Activated B cell treated with CpG ODN at 0.5 μM for 24 hours (primary cell): ENCODE measurements around the gene IDH3A. TPM values are rescaled to one million over a fixed set of nuclear protein-coding genes. Genes with fewer than 3 reads are reported as not detected.
"Not testable (repeated sequence)": the region's sequence is repeated elsewhere in the genome, so short reads cannot be mapped to it uniquely, and the experiment has no call there.

Source experiments
- ATAC-seq: fragments of 200-7000 bp; cut with Tn5 transposase; one replicate; pipeline ENCODE4 v1.10.0; 2021; ENCODE audit warnings: low read depth, mild to moderate bottlenecking, moderate library complexity
- CTCF ChIA-PET: fragments of 350-600 bp; sonication (Branson Sonifier 250); formaldehyde crosslinking; loops from one replicate; lab custom pipeline; 2021; ENCODE audit warnings: antibody characterized with exemption; lab: Charles Lee
- POLR2A ChIA-PET: fragments of 350-600 bp; sonication (Branson Sonifier 250); formaldehyde crosslinking; loops from one replicate; lab custom pipeline; 2021; ENCODE audit warnings: antibody characterized with exemption; lab: Charles Lee
- DNase-seq: peaks from one replicate; pipeline ENCODE4 v3.0.0; 2022
- H3K27ac Mint-ChIP-seq: one replicate; pipeline ENCODE4 v1.8.0; 2020; ENCODE audit warnings: mixed read lengths
- H3K27me3 Mint-ChIP-seq: one replicate; pipeline ENCODE4 v1.8.0; 2021; ENCODE audit warnings: mixed read lengths
- H3K36me3 Mint-ChIP-seq: one replicate; pipeline ENCODE4 v1.8.0; 2021; ENCODE audit warnings: low read depth, mixed read lengths
- H3K4me1 Mint-ChIP-seq: one replicate; pipeline ENCODE4 v1.8.0; 2021; ENCODE audit warnings: mixed read lengths
- H3K4me3 Mint-ChIP-seq: one replicate; pipeline ENCODE4 v1.8.0; 2020; ENCODE audit warnings: mild to moderate bottlenecking, mixed read lengths
- H3K9me3 Mint-ChIP-seq: one replicate; pipeline ENCODE4 v1.8.0; 2020; ENCODE audit warnings: mixed read lengths
- intact Hi-C: fragments of 100-400 bp; cut with micrococcal nuclease; formaldehyde crosslinking; loops from one replicate; pipeline ENCODE4 v1.15.1; 2024
- total RNA-seq: library from RNA; stranded (reverse); gene quantifications from 2 replicates; pipeline ENCODE4 v1.2.3, GENCODE V29; 2022
- TF ChIP-seq, protein P1 (sequence below): fragments of 200-600 bp; IDR thresholded peaks from one replicate; pipeline ENCODE4 v1.8.0; 2022; ENCODE audit warnings: antibody characterized with exemption, mild to moderate bottlenecking

Gene IDH3A
- total RNA-seq, 1 donor from 2014 or later = 124 TPM

DNA sequence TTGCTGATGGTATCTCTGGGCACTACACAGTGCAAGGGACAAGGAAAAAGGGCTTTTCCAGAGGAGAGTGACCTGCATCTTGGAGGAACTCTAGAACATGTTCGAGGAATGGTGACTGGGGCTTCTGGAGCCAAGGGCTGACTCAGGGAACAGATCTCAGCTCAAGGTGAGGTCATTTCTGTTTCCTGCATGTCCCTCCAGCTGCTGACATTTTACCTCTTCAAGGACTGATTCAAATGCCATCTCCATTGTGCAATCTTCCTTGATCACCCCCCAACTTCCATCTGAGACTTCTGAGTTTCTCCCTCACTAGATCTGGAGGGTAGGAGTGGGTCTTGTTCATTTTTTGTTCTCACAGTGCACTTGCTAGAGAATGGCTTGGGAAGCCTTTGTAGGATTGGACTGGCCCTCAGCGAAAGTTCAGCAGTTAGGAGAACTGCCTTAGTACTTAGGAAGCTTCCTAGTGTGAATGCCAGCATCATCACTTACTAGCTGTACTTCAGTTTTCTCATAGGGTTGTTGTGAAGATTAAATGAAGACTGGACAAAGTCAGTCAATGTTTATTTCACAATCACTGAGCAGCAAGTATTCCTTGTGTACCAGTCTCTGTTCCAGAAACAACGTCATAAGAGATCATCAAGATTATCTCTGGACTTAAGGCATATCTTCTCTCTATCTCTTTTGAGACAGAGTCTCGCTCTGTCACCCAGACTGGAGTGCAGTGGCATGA, 2.6 kb upstream of the IDH3A start:
- POLR2A ChIA-PET = interaction anchor here (0.6 to 4.5 kb wide), 2 partner anchors 26 to 28 kb away, joined by 3 to 86 read pairs; no protein-coding TSS in a partner anchor
- TF ChIP-seq, protein P1, sequence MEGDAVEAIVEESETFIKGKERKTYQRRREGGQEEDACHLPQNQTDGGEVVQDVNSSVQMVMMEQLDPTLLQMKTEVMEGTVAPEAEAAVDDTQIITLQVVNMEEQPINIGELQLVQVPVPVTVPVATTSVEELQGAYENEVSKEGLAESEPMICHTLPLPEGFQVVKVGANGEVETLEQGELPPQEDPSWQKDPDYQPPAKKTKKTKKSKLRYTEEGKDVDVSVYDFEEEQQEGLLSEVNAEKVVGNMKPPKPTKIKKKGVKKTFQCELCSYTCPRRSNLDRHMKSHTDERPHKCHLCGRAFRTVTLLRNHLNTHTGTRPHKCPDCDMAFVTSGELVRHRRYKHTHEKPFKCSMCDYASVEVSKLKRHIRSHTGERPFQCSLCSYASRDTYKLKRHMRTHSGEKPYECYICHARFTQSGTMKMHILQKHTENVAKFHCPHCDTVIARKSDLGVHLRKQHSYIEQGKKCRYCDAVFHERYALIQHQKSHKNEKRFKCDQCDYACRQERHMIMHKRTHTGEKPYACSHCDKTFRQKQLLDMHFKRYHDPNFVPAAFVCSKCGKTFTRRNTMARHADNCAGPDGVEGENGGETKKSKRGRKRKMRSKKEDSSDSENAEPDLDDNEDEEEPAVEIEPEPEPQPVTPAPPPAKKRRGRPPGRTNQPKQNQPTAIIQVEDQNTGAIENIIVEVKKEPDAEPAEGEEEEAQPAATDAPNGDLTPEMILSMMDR = no peak
- ATAC-seq (no peak), DNase-seq (no peak)
- H3K9me3 Mint-ChIP-seq = no peaks in the 10 kb centered on the region
- peaks cover 34% of the 10 kb centered on the region for H3K4me1 Mint-ChIP-seq
- intact Hi-C loops = loop anchor here (10.0 kb wide), 1 partner anchor 1072 kb away; the partner anchor contains the start of gene TSPAN3
- H3K36me3 Mint-ChIP-seq = peaks cover 10% of the 10 kb centered on the region
- no peak overlapping the region for H3K4me3 Mint-ChIP-seq
- CTCF ChIA-PET = interaction anchor here (1.8 kb wide), 1 partner anchor 31 kb away, joined by 6 read pairs; no protein-coding TSS in a partner anchor
- no peak overlapping the region for H3K27ac Mint-ChIP-seq
- H3K27me3 Mint-ChIP-seq = no peaks in the 10 kb centered on the region

DNA sequence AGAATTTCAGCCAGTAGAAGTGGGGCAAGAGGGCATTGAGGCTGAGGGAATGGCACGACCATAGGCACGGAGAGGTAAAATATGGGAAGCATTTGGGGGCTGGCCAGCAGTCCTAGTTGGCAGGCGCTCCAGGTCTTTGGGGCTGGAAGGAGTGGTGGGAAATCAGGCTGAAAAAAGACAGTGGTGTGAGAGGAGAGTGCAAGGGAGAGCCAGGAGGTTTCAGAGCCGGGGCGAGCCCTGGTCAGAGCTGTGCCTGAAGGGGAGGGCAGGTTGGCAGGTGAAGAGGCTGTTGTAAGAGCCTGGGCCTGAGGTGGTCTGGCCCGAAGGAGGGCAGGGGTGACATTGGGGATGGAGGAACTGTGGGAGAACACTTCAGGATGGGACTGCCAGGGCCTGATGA, 1.6 kb upstream of the IDH3A start:
- Mint-ChIP-seq H3K27ac (no peak overlapping the region), H3K27me3 (no peaks in the 10 kb centered on the region), H3K4me3 (peak overlapping the region; percentile 50), H3K4me1 (peaks cover 36% of the 10 kb centered on the region), H3K9me3 (no peaks in the 10 kb centered on the region), H3K36me3 (peaks cover 11% of the 10 kb centered on the region)
- TF ChIP-seq, protein P1 = no peak
- ChIA-PET CTCF (interaction anchor here (1.8 to 3.3 kb wide), 2 partner anchors 30 to 48 kb away, joined by 6 to 18 read pairs; no protein-coding TSS in a partner anchor), POLR2A (interaction anchor here (0.6 to 4.5 kb wide), 6 partner anchors 25 to 393 kb away, joined by 3 to 86 read pairs (median 4); partner anchors contain the start of genes PSMA4 and SKIC8)
- DNase-seq = no peak
- intact Hi-C loops = loop anchor here (10.0 kb wide), 1 partner anchor 1073 kb away; the partner anchor contains the start of gene TSPAN3
- no peak for ATAC-seq

DNA sequence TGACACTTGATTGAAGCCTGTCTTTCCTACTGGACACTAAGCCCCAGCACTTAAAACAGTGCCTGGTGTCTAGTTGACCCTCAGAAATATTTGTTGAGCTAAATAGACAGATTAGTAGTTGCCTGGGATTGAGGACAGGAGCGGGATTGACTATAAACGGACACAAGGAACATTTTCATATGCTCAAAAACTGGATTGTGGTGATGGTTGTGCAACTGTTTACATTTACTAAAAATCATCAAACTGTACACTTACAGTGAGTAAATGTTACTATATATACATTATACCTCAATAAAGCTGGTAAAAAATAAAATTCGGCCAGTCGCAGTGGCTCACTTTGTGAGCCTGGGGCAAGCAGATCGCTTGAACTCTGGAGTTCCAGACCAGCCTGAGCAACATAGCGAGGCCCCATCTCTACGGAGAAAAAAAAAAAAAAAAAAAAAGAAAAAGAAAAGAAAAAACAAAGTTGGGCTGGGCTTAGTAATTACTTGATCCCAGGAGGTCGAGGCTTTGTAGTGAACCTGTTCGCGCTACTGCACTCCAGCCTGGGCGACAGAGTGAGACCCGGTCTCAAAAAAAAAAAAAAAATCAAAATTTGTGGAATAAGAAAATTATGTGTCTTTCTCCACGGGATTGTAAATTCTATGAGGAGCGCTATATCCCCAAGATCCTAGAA, 632 bp upstream of the IDH3A start:
- peak overlapping the region; percentile 91 for H3K27ac Mint-ChIP-seq
- DNase-seq (no peak), ATAC-seq (peak; percentile 10)
- ChIA-PET CTCF (interaction anchor here (1.1 to 3.3 kb wide), 4 partner anchors 18 to 47 kb away, joined by 3 to 18 read pairs (median 4); partner anchors contain the start of gene CIB2), POLR2A (interaction anchor here (0.6 to 4.5 kb wide), 20 partner anchors 17 to 1240 kb away, joined by 3 to 86 read pairs (median 5); partner anchors contain the start of genes CIB2, IREB2, PSMA4 and SKIC8)
- intact Hi-C loops = loop anchor here (1.0 to 10.0 kb wide), 6 partner anchors 17 to 1074 kb away; partner anchors contain the start of genes CIB2, IREB2 and TSPAN3
- TF ChIP-seq, protein P1 = no peak
- H3K36me3 Mint-ChIP-seq = peaks cover 20% of the 10 kb centered on the region
- no peaks in the 10 kb centered on the region for H3K27me3 Mint-ChIP-seq
- peak overlapping the region; percentile 91 for H3K4me3 Mint-ChIP-seq
- peaks cover 45% of the 10 kb centered on the region for H3K4me1 Mint-ChIP-seq
- no peaks in the 10 kb centered on the region for H3K9me3 Mint-ChIP-seq

DNA sequence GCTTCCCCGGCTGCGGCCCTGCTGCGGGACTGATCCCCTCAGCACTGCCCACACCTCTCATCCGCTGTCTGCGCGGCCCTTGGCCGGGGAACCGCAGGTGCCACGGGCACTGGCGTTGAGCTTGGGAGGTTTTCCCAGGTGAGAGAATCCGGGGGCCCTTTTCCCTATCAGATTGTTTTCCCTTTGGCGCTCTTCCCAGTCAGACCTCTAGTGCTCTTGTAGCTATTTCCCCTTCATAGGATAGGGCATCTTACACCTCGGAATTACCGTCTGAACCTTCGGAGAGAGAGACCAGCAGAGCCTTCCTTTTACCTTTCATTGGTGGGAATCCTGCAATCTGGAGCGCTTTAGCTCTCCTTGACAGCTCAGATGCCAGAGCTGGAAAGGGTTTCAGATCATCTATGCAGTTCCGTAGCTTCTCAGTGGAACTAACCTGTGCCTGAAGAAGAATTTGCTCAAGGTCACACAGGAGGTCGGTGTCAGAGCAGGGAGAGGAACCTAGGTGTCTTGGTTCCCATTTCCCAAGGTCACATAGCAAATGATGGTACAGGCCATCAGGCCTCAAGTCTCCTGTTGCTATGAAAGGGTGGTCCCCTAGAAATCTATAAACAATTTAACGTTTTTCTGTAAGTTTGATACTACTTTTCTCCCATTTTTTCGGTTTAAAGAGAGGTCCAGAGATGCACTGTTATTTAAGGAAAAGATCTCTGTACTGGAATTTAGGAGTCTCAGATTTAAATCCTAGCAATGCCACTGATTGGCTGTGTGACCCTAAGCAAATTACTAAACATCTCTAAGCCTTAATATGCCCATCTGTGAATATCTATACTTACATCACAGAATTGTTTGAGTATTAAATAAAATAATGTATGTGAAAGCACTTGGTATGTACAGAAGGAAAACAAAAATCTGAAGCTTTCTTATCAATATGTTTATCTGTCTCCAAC, 916 bp downstream of the IDH3A start:
- CTCF ChIA-PET = interaction anchor here (1.1 to 3.3 kb wide), 3 partner anchors 25 to 46 kb away, joined by 3 to 18 read pairs (median 3); no protein-coding TSS in a partner anchor
- POLR2A ChIA-PET = interaction anchor here (0.6 to 4.5 kb wide), 7 partner anchors 15 to 287 kb away, joined by 3 to 86 read pairs (median 12); partner anchors contain the start of genes CIB2 and IREB2
- Mint-ChIP-seq H3K27me3 (no peaks in the 10 kb centered on the region), H3K4me3 (peak overlapping the region; percentile 94), H3K4me1 (peaks cover 46% of the 10 kb centered on the region), H3K36me3 (peaks cover 22% of the 10 kb centered on the region), H3K27ac (peak overlapping the region; percentile 67), H3K9me3 (no peaks in the 10 kb centered on the region)
- DNase-seq = no peak
- TF ChIP-seq, protein P1 = no peak
- intact Hi-C loops = loop anchor here (1.0 to 10.0 kb wide), 6 partner anchors 17 to 1075 kb away; partner anchors contain the start of genes CIB2, IREB2 and TSPAN3
- ATAC-seq = no peak

DNA sequence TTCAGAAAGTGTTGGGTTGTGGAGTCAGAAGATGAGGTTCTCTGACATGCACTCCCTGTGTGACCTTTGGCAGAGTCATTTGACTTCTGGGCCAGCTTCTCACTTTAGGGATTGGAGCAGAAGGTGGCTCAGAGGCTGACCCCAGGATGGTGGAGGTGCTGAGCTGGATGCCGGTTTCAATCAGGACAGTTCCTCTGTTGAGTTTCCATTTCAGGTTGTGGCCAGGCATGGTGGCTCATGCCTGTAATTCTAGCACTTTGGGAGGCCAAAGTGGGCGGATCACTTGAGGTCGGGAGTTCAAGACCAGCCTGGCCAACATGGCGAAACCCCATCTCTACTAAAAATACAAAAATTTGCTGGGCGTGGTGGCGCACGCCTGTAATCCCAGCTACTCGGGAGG, 1.9 kb downstream of the IDH3A start:
- ATAC-seq, H3K9me3 Mint-ChIP-seq, H3K27me3 Mint-ChIP-seq, DNase-seq, intact Hi-C loops: not testable (repeated sequence)
- POLR2A ChIA-PET = interaction anchor here (0.6 to 4.5 kb wide), 2 partner anchors 14 to 22 kb away, joined by 3 to 86 read pairs; no protein-coding TSS in a partner anchor
- Mint-ChIP-seq H3K27ac (peak overlapping the region; percentile 4), H3K4me1 (peaks cover 46% of the 10 kb centered on the region), H3K36me3 (peaks cover 32% of the 10 kb centered on the region), H3K4me3 (peak overlapping the region; percentile 94)
- CTCF ChIA-PET = interaction anchor here (1.1 kb wide), 1 partner anchor 45 kb away, joined by 3 read pairs; no protein-coding TSS in a partner anchor
